HepG2 (cell line): Measurements from ENCODE around the gene CTSW. TPM values are rescaled to one million over a fixed set of nuclear protein-coding genes. Genes with fewer than 3 reads are reported as not detected.

Experiments
- ATF1 ChIP-seq: IDR thresholded peaks from 2 replicates; pipeline ENCODE4 v1.6.1; 2016; ENCODE audit warnings: mild to moderate bottlenecking, control low read depth
- CENPT ChIP-seq: sonication (generic); formaldehyde crosslinking; IDR thresholded peaks from 2 replicates; pipeline ENCODE4 v1.8.0; 2022; ENCODE audit warnings: low read depth, mild to moderate bottlenecking, moderate library complexity, missing genetic modification reagents
- FOXC1 ChIP-seq: sonication (generic); formaldehyde crosslinking; IDR thresholded peaks from 2 replicates; pipeline ENCODE4 v1.8.0; 2022; ENCODE audit warnings: mild to moderate bottlenecking, missing genetic modification reagents, borderline replicate concordance
- HNRNPLL ChIP-seq: fragments of 200-400 bp; formaldehyde crosslinking; IDR thresholded peaks from 2 replicates; pipeline ENCODE4 v1.6.1; 2017; ENCODE audit warnings: mild to moderate bottlenecking, low read depth, low read length; ENCODE audit not compliant: poor library complexity, severe bottlenecking
- NFYB ChIP-seq: sonication (generic); formaldehyde crosslinking; IDR thresholded peaks from 2 replicates; pipeline ENCODE4 v1.4.0; 2020; ENCODE audit warnings: missing genetic modification reagents
- NR2F6 ChIP-seq, 2 experiments: IDR thresholded peaks; 2 replicates each; pipeline ENCODE4 v1.6.1; 2016; ENCODE audit warnings: antibody characterized with exemption in 1 of 2, mild to moderate bottlenecking in 1 of 2
- PAXIP1 ChIP-seq: sonication (generic); formaldehyde crosslinking; conservative IDR thresholded peaks from 2 replicates; pipeline ENCODE4 v1.4.0; 2020; ENCODE audit warnings: mild to moderate bottlenecking, missing genetic modification reagents, moderate library complexity
- PLSCR1 ChIP-seq: sonication (generic); formaldehyde crosslinking; IDR thresholded peaks from 2 replicates; pipeline ENCODE4 v1.5.0; 2020; ENCODE audit warnings: missing genetic modification reagents, mild to moderate bottlenecking, borderline replicate concordance
- POGZ ChIP-seq: sonication (generic); formaldehyde crosslinking; IDR thresholded peaks from 2 replicates; pipeline ENCODE4 v1.4.0; 2020; ENCODE audit warnings: mild to moderate bottlenecking, missing genetic modification reagents
- POLR2AphosphoS2 ChIP-seq: IDR thresholded peaks from 2 replicates; pipeline ENCODE4 v1.6.1; 2011; ENCODE audit warnings: low read depth, low read length, improper control_type of control experiment
- RELA ChIP-seq: sonication (generic); formaldehyde crosslinking; IDR thresholded peaks from 2 replicates; pipeline ENCODE4 v1.4.0; 2020; ENCODE audit warnings: missing genetic modification reagents
- SCMH1 ChIP-seq: sonication (generic); formaldehyde crosslinking; IDR thresholded peaks from 2 replicates; pipeline ENCODE4 v1.9.0; 2021; ENCODE audit warnings: missing genetic modification reagents, mild to moderate bottlenecking, borderline replicate concordance
- SMAD9 ChIP-seq: sonication (generic); formaldehyde crosslinking; IDR thresholded peaks from 2 replicates; pipeline ENCODE4 v1.5.1; 2020; ENCODE audit warnings: mild to moderate bottlenecking, missing genetic modification reagents
- SP1 ChIP-seq, 2 experiments: fragments of 450-650 bp in 1 of 2; sonication (generic) in 1 of 2; formaldehyde crosslinking in 1 of 2; IDR thresholded peaks; 2 replicates each; pipeline versions ENCODE4 v1.4.0 to v1.6.1; 2016 to 2020; ENCODE audit warnings: missing genetic modification reagents in 1 of 2
- ZBTB14 ChIP-seq: sonication (generic); formaldehyde crosslinking; IDR thresholded peaks from 2 replicates; pipeline ENCODE4 v1.4.0; 2020; ENCODE audit warnings: missing genetic modification reagents
- ZEB1 ChIP-seq: IDR thresholded peaks from 2 replicates; pipeline ENCODE4 v1.6.1; 2012; ENCODE audit warnings: mild to moderate bottlenecking, low read depth, inconsistent platforms; ENCODE audit not compliant: insufficient replicate concordance
- ZNF503 ChIP-seq: sonication (generic); formaldehyde crosslinking; IDR thresholded peaks from 2 replicates; pipeline ENCODE4 v1.4.0; 2020; ENCODE audit warnings: missing genetic modification reagents
- ZNF598 ChIP-seq: sonication (generic); formaldehyde crosslinking; IDR thresholded peaks from 2 replicates; pipeline ENCODE4 v1.5.1; 2020; ENCODE audit warnings: mild to moderate bottlenecking, missing genetic modification reagents, borderline replicate concordance
- ZNF678 ChIP-seq: sonication (generic); formaldehyde crosslinking; IDR thresholded peaks from 2 replicates; pipeline ENCODE4 v1.4.0; 2020; ENCODE audit warnings: mild to moderate bottlenecking, missing genetic modification reagents
- polyA plus RNA-seq, 8 experiments: library from polyadenylated mRNA; depleted of rRNA in 3 of 8; stranded (reverse) in 7 of 8; unstranded in 1 of 8; fragments of >200 nt; fragmentation: Illumina TruSeq in 4 of 8; extraction: Trizol in 4 of 8; gene quantifications; 2 replicates each; pipeline versions ENCODE4 v1.2.1 to v1.2.3, GENCODE V29; 2011 to 2016; ENCODE audit warnings: low read depth in 4 of 8, missing spikeins in 1 of 8, mixed read lengths in 1 of 8; ENCODE audit not compliant: insufficient read depth in 1 of 8
- total RNA-seq, 5 experiments: library from RNA; depleted of rRNA; stranded (reverse); fragments of >200 nt; fragmentation: Illumina TruSeq; extraction: Trizol; gene quantifications; 2 replicates each; pipeline ENCODE4 v1.2.3, GENCODE V29; 2016; ENCODE audit warnings: low read depth in 1 of 5
- TF ChIP-seq, protein P1 (sequence below): sonication (generic); formaldehyde crosslinking; IDR thresholded peaks from 2 replicates; pipeline ENCODE4 v1.8.1; 2022; ENCODE audit warnings: mild to moderate bottlenecking, missing genetic modification reagents

CTSW gene
- total and polyA plus RNA-seq, 2 of the 13 experiments (the other 11 are each of a cell fraction or from before 2014, with no cell fraction given), result 0.09 TPM; not detected in 1

DNA sequence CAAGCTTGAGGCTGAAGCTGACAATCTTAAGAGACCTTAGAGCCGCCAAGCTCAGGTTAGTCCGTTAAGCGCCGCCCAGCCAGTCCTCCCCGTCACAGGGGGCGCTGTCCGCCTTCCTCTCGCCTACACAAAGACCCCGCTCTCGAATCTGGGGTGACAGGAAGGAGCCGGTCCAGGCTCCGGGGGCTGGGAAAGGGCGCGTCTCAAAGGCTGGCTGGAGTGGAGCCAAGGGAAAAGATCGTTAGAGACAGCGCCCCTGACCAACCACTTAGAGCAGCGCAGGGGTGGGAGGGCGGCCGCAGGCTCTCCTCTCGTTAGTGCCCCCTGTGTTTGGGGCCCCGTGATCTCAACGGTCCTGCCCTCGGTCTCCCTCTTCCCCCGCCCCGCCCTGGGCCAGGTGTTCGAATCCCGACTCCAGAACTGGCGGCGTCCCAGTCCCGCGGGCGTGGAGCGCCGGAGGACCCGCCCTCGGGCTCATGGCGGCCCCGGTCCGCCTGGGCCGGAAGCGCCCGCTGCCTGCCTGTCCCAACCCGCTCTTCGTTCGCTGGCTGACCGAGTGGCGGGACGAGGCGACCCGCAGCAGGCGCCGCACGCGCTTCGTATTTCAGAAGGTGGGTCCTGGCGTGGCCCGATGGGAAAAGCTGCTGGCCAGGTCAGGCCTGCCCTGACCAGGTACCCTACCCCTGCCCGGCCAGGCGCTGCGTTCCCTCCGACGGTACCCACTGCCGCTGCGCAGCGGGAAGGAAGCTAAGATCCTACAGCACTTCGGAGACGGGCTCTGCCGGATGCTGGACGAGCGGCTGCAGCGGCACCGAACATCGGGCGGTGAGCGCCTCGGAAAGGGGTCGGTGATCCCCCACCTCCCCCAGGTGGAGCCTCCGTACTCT lies 19.1 kb upstream of the CTSW start, which contains the start of gene MUS81 (continued):
- TF ChIP-seq, protein P1, sequence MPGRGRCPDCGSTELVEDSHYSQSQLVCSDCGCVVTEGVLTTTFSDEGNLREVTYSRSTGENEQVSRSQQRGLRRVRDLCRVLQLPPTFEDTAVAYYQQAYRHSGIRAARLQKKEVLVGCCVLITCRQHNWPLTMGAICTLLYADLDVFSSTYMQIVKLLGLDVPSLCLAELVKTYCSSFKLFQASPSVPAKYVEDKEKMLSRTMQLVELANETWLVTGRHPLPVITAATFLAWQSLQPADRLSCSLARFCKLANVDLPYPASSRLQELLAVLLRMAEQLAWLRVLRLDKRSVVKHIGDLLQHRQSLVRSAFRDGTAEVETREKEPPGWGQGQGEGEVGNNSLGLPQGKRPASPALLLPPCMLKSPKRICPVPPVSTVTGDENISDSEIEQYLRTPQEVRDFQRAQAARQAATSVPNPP (CRISPR knock-in tag), result no peak
- TF ChIP-seq PLSCR1 (CRISPR knock-in tag) (no peak), ZNF678 (CRISPR knock-in tag) (no peak; the same call in 1 of the 2 replicates), ZNF598 (no peak), PAXIP1 (peak; percentile 35; the same call in 1 of the 2 replicates), NR2F6 (IDR thresholded peaks at IDR 0.05) (peak; percentile 18; the same call in 1 of the 2 replicates), NR2F6 (CRISPR knock-in tag; IDR thresholded peaks at IDR 0.05) (peak; percentile 57; the same call in 1 of the 2 replicates), POGZ (peak; percentile 68), ZNF503 (peak; percentile 31), SCMH1 (no peak), SP1 (IDR thresholded peaks at IDR 0.05) (no peak), SP1 (CRISPR knock-in tag; IDR thresholded peaks at IDR 0.05) (peak; percentile 79), RELA (no peak), CENPT (CRISPR knock-in tag) (no peak), POLR2AphosphoS2 (no peak), ATF1 (CRISPR knock-in tag) (peak; percentile 66), ZBTB14 (CRISPR knock-in tag) (no peak), FOXC1 (CRISPR knock-in tag) (peak; percentile 84), HNRNPLL (peak; percentile 59), NFYB (peak; percentile 75), SMAD9 (no peak), ZEB1 (peak; percentile 23)
